ENCODE measurements around the gene ERBIN.

DNA sequence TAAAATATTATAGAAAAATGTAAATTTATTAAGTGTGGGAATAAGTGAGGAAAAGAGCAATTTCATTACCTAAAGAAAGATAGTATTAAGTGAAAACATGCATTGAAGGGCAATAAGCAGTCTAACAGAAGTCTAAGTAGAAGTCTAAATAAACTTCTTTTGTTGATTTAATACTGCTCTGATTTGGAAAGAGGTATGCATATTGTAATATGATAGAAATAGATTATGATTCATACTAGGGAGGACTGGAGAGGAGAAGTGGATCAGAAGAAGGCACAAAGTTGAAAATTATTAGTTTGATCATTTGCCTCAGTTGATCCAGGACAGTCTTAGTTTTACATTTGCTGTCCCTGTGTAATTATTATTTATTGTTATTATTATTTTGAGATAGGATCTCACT lies 6.6 kb upstream of the ERBIN start:
- TF ChIP-seq, protein P1, sequence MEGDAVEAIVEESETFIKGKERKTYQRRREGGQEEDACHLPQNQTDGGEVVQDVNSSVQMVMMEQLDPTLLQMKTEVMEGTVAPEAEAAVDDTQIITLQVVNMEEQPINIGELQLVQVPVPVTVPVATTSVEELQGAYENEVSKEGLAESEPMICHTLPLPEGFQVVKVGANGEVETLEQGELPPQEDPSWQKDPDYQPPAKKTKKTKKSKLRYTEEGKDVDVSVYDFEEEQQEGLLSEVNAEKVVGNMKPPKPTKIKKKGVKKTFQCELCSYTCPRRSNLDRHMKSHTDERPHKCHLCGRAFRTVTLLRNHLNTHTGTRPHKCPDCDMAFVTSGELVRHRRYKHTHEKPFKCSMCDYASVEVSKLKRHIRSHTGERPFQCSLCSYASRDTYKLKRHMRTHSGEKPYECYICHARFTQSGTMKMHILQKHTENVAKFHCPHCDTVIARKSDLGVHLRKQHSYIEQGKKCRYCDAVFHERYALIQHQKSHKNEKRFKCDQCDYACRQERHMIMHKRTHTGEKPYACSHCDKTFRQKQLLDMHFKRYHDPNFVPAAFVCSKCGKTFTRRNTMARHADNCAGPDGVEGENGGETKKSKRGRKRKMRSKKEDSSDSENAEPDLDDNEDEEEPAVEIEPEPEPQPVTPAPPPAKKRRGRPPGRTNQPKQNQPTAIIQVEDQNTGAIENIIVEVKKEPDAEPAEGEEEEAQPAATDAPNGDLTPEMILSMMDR (IDR thresholded peaks at IDR 0.05), result no peak
- TF ChIP-seq POLR2A (IDR thresholded peaks at IDR 0.05), result no peak

Data from Peyer's patch (tissue), 4 donors.